ENCODE results near the gene RNF223. TPM values are rescaled to one million over a fixed set of nuclear protein-coding genes. Genes with fewer than 3 reads are reported as not detected.
"Not testable (repeated sequence)": the region's sequence is repeated elsewhere in the genome, so short reads cannot be mapped to it uniquely, and the experiment has no call there.

RNF223 gene
- total RNA-seq, 3 donors from 2014 or later, result 1.3 to 7.5 (median 2.1) TPM

DNA sequence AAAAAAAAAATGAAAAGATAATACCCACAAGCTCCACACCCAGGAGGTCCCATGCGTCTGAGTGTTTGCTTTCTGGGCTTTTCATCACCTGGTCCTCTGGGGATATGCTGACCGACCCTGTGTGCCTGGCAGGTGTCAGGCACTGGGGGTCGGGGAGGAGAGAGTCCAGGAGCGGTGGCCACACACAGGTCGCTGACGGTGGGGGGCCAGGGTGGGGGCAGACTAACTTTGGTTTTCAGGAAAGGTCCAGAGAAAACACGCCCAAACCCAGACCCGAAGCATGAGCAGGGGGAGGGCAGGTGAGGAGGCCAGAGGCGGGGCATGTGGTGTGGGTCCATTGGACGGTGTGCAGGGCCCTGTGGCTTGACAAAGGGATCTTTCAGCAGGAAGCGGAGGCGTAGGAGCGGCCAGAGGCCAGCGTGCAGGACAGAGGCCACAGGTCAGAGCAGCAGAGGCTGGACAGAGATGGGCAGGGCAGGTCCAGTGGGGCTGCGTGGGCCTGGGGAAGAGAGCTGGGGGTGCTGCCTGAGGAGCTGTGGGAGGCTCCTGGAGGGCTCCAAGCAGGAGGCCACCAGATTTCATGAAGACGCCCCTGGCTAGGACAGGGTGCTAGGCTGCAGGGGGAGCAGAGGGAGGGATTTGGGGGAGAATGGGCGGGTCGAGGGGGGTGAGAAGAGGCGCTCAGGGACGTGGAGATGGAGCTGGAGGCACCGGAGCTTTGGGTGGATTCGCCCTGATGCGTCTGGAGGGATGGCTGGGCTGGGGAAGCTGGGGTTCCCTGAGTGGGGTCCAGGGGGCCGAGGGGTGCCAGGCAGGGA is 15.8 kb downstream of the RNF223 start:
- H3K4me1 ChIP-seq (ENCODE audit: low read depth), result peaks cover 18% of the 10 kb centered on the region
- no peak overlapping the region for H3K4me3 ChIP-seq
- no peak for TF ChIP-seq CTCF (IDR thresholded peaks at IDR 0.05)
- no peak for DNase-seq
- no peaks in the 10 kb centered on the region for H3K36me3 ChIP-seq (ENCODE audit: low read depth)
- no peaks in the 10 kb centered on the region for H3K9me3 ChIP-seq
- intact Hi-C loops (cut with DNase I, micrococcal nuclease), result no loop called here
- ATAC-seq, result no peak

DNA sequence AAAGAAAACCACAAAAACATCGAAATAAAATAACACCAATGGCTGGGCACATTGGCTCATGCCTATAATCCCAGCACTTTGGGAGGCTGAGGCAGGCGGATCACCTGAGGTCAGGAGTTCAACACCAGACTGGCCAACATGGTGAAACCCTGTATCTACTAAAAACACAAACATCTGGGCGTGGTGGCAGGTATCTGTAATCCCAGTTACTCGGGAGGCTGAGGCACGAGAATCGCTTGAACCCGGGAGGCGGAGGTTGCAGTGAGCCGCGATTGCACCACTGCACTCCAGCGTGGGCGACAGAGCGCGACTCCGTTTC is 16.4 kb downstream of the RNF223 start:
- H3K4me3 ChIP-seq; intact Hi-C loops (cut with DNase I, micrococcal nuclease); DNase-seq; ATAC-seq; H3K36me3 ChIP-seq (ENCODE audit: low read depth); H3K9me3 ChIP-seq: not testable (repeated sequence)
- H3K4me1 ChIP-seq (ENCODE audit: low read depth), result peaks cover 18% of the 10 kb centered on the region

DNA sequence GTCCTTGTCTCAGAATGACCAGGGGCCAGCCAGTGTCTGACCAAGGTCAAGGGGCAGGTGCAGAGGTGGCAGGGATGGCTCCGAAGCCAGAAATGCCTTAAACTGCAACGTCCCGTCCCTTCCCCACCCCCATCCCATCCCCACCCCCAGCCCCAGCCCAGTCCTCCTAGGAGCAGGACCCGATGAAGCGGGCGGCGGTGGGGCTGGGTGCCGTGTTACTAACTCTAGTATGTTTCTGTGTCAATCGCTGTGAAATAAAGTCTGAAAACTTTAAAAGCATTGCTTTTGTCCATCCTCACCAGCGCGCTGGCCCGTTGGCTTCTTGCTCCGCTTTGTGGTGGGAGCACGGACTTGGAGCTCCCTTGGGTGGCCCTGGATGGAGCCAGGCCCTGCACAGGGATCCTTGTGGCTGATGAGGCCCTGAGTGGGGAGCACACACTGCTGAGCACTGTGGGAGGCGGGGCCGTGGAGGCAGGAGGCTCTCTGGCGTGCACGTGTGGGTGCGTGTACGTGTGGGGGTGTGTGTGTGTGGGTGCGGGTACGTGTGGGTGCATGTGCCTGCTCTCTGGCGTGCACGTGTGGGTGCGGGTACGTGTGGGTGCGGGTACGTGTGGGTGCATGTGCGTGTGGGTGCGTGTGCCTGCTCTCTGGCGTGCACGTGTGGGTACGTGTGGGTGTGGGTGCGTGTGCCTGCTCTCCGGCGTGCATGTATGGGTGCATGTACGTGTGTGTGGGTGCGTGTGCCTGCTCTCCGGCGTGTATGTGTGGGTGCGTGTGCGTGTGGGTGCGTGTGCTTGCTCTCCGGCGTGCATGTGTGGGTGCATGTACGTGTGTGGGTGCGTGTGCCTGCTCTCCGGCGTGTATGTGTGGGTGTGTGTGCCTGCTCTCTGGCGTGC is 18.0 kb downstream of the RNF223 start:
- H3K4me1 ChIP-seq (ENCODE audit: low read depth), result peaks cover 15% of the 10 kb centered on the region
- H3K4me3 ChIP-seq, result no peak overlapping the region
- H3K9me3 ChIP-seq, result no peaks in the 10 kb centered on the region
- TF ChIP-seq CTCF (IDR thresholded peaks at IDR 0.05), result no peak
- intact Hi-C loops (cut with DNase I, micrococcal nuclease), result no loop called here
- H3K36me3 ChIP-seq (ENCODE audit: low read depth), result no peaks in the 10 kb centered on the region
- ATAC-seq, result no peak
- no peak for DNase-seq

DNA sequence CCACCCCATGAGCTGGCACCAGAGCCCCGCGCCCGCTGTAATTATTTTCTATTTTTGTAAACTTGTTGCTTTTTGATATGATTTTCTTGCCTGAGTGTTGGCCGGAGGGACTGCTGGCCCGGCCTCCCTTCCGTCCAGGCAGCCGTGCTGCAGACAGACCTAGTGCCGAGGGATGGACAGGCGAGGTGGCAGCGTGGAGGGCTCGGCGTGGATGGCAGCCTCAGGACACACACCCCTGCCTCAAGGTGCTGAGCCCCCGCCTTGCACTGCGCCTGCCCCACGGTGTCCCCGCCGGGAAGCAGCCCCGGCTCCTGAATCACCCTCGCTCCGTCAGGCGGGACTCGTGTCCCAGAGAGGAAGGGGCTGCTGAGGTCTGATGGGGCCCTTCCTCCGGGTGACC is 19.1 kb downstream of the RNF223 start:
- intact Hi-C loops (cut with DNase I, micrococcal nuclease), result no loop called here
- Histone ChIP-seq H3K36me3 (ENCODE audit: low read depth) (no peaks in the 10 kb centered on the region), H3K4me1 (ENCODE audit: low read depth) (peaks cover 10% of the 10 kb centered on the region), H3K9me3 (no peaks in the 10 kb centered on the region), H3K4me3 (no peak overlapping the region)
- TF ChIP-seq CTCF (IDR thresholded peaks at IDR 0.05), result no peak
- ATAC-seq, result no peak
- DNase-seq, result no peak

DNA sequence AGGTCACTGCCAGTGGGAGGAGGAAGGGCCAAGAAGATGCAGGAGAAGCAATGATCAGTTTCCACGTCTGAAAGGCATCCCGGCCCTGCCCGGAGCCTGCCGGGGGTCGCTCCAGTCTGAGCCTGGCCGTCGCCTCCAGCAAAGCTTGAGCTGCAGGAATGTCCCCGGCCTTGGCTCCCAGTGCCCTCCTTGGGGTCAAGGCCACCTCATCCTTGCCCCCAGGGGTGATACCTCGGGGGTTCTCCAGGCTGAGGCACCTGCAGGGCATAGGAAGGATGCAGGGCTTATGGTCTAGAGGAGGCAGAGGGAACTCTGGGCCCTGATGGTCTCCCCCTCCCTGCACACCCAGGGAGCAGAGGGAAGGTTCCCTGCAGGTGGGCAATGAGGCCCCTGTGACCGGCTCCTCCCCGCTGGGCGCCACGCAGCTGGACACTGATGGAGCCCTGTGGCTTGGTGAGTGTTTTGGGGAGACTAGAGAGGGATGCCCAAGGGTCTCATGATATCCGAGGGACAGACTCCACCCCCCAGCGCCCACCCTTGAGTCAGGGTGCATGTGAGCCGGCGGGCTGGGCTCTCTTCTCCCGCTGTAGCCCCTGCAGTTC is 19.9 kb downstream of the RNF223 start:
- no peak for TF ChIP-seq CTCF (IDR thresholded peaks at IDR 0.05)
- no peaks in the 10 kb centered on the region for H3K36me3 ChIP-seq (ENCODE audit: low read depth)
- H3K9me3 ChIP-seq, result no peaks in the 10 kb centered on the region
- ATAC-seq, result no peak
- intact Hi-C loops (cut with DNase I, micrococcal nuclease), result no loop called here
- no peak for DNase-seq
- no peak overlapping the region for H3K4me3 ChIP-seq
- peaks cover 5% of the 10 kb centered on the region for H3K4me1 ChIP-seq (ENCODE audit: low read depth)

DNA sequence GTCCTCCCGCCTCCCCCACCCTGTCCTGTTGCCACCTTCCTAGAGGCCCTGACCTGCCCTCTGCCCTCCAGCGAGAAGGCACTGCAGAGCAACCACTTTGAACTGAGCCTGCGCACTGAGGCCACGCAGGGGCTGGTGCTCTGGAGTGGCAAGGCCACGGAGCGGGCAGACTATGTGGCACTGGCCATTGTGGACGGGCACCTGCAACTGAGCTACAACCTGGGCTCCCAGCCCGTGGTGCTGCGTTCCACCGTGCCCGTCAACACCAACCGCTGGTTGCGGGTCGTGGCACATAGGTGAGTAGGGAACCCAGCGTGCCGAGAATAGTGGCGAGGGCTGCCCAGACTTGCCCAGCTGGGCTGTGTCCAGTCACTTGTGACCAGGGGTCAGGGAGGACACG is 20.4 kb downstream of the RNF223 start:
- ATAC-seq (no peak), DNase-seq (no peak)
- Histone ChIP-seq H3K36me3 (ENCODE audit: low read depth) (no peaks in the 10 kb centered on the region), H3K4me1 (ENCODE audit: low read depth) (peaks cover under 1% of the 10 kb centered on the region), H3K9me3 (no peaks in the 10 kb centered on the region), H3K4me3 (no peak overlapping the region)
- intact Hi-C loops (cut with DNase I, micrococcal nuclease), result no loop called here
- TF ChIP-seq CTCF (IDR thresholded peaks at IDR 0.05), result no peak

Measured in mucosa of descending colon (tissue), 3 donors.